ENCODE results near the gene TBC1D26.
A peak's percentile ranks its signal among the peaks of the same experiment; 100 is the strongest.
"Not testable (repeated sequence)": the region's sequence is repeated elsewhere in the genome, so short reads cannot be mapped to it uniquely, and the experiment has no call there.

TBC1D26 gene

DNA sequence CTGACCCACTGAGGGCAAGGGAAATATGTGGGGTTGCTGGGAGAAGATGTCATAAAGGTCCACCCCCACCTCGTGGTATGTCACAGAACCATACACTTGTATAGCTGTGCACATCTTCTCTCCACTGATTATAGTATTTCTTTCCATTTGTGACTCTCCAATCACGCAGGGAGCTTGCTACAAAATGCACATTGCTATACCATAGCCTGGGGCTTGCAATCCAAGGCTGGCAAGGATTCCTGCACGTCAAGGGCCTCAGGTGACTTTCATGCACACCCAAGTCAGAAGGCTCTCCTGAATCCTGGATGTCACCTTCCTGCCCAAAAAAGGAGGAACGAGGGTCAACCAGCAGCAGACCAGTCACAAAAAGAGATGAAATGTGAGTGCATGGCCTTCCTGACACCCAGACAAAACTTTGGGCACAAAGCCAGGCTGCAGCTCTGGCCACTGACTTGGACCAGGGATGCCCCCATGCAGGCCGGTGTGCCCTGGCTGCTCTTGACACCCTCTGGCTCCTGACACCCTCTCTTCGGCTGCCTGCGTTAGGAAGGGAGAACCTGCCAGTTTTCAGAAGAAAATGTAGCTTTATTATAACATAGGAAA, 12.1 kb downstream of the TBC1D26 start:
- DNase-seq, result no peak

DNA sequence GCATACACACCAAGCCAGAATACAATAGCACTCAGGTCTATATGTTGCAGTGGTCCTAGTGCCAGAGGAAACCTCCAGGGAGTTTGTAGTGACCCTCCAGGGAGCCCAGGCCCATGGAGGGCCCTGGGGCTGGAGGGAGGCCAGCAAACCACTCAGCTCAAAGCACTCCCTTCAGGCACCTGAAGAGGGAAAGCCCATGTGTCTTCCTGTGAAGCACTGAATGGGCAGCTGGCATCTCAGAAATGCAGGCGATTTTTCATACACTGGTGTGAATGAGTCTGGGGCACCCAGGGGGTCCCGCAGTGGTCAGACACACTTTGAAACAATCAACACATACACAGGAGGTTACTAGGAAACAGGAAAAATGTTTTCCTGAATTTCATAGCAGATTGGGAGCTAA, 12.8 kb downstream of the TBC1D26 start:
- DNase-seq, result peak; percentile 32

DNA sequence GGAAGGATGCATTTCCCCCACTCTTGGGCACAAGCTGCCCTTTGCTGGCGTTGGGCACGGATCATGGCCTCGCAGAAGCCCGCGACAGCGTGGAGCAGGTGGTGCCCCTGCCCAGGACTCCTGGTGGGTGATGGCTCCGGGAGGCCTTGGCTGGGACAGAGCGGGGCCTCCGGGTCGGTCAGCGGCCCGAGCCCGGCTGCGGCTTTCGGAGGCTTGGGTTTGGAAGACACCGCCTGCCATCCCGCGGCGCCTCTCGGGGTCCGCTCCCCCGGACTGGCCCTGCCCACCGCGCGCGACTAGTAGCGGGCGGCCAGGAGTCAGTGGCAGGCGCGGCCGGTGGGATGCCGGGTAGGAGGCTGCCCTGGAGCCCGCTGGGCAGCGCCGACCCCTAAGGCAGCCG, 17.3 kb downstream of the TBC1D26 start:
- DNase-seq, result not testable (repeated sequence)

DNA sequence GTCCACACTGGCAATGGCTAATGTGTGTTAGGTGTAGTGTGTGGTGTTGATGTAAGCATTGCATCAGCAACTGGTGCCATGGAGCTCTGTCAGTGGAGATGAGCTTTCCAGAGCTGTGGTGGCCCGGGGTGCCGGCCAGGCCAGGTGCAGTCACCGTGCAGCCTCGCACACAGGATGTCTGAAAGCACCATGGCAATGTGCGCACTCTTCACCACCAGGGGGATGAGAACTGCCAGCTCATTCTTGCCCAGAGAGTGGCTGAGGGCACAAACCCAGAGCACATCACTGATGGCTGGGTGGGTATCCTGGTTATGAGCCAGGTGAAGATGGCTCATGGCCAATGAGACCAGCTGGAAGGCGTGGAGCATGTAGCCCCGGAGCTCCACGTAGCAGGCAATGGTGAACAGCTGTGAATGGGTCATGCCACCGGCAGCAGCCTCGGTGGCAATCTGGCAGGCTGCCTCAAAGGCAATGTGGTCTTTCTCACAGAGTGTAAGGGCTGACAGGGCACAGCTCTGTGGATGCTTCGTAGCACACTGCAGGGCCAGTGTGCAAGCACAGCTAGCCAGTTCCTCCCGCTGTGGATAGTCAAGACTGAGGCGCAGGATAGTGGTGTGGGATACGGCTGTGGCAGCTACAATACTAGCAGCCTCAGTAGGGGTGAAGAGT, 36.9 kb downstream of the TBC1D26 start:
- not testable (repeated sequence) for DNase-seq

- DNase-seq, result not testable (repeated sequence)
These were observed 38.6 kb downstream of the TBC1D26 start for GRCh38 chr17:15770679-15771078.

DNA sequence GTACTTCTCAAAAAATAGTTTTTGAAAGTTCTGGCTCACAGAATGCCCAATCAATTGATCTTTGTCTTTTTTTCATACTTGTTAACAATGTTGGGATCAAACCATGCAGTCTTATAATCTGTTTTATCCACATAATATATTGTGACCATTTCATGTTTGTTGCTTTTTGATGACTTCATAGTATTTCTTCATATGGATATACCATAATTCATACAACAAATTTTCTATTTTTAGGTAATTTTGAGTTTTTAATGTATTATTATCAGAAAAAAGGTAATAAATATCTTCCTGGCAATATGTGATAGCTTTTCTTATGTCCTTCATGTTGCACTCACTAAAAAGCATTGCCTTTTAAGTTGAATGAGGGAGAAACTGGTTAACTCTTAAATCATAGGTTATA, 44.8 kb downstream of the TBC1D26 start:
- DNase-seq, result no peak

- no peak for DNase-seq
These were observed 45.2 kb downstream of the TBC1D26 start for GRCh38 chr17:15777297-15777696.

DNA sequence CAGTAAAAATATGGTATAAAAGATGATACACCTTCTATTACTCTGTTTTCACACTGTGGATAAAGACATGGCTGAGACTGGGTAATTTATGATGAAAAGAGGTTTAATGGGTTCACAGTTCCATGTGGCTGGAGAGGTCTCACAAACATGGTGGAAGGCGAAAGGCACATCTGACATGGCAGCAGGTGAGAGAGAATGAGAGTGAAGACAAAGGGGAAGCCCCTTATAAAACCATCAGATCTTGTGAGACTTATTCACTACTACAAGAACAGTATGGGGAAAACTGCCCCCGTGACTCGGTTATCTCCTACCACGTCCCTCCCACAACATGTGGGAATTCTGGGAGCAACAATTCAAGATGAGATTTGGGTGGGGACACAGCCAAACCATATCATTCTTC, 45.6 kb downstream of the TBC1D26 start:
- no peak for DNase-seq

- no peak for DNase-seq
These were observed 47.0 kb downstream of the TBC1D26 start for GRCh38 chr17:15779119-15779518.

DNA sequence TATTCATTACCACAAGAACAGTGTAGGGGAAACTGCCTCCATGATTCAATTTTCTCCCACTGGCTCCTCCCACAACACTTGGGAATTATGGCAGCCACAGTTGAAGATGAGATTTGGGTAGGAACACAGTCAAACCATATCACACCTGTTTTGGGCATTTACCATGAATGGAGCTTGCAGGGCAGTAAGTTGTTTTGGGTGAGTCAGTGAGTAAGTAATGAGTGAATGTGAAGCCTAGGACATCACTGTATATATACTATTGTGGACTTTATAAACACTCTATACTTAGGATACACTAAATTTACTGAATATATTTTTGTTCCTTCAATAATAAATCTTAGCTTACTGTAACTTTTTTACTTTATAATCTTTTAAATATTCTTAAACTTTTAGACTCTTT, 48.1 kb downstream of the TBC1D26 start:
- DNase-seq, result no peak

DNA sequence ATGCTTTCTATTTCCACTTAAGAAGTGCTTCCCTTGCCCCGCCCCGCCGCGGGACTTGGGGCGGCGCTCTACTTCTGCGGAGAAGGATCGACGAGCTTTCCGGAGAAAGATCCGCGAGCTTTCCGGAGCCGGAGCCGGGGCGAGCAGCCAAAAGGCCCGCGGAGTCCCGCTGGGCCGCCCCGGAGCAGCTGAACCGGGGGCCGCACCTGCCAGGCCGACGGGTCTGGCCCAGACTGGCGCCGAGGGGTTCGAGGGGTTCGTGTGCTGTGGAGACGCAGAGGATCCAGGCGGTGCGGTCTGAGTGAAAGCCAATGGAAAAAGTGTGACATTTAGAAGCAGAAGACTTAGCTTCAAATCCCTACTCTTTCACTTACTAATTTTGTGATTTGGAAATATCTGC, 50.8 kb downstream of the TBC1D26 start:
- DNase-seq, result peak; percentile 31

DNA sequence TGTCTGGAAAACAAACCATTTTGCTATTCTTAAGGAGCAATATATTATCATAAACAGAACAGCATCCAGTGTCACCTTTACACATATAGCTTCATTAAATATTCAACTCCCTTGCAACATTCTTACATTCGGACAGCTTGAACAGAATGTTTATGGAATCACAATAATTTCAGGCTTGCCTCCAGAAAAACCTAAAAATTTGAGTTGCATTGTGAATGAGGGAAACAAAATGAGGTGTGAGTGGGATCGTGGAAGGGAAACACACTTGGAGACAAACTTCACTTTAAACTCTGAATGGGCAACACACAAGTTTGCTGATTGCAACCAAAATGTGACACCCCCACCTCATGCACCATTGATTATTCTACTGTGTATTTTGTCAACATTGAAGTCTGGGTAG, 51.4 kb downstream of the TBC1D26 start:
- DNase-seq, result no peak

DNA sequence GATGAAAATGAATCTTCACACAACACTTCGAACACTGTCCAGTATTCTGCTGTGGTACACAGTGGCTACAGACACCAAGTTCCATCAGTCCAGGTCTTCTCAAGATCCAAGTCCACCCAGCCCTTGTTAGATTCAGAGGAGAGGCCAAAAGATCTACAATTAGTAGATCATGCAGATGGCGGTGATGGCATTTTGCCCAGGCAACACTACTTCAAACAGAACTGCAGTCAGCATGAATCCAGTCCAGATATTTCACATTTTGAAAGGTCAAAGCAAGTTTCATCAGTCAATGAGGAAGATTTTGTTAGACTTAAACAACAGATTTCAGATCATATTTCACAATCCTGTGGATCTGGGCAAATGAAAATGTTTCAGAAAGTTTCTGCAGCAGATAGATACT, 52.3 kb downstream of the TBC1D26 start:
- not testable (repeated sequence) for DNase-seq

DNA sequence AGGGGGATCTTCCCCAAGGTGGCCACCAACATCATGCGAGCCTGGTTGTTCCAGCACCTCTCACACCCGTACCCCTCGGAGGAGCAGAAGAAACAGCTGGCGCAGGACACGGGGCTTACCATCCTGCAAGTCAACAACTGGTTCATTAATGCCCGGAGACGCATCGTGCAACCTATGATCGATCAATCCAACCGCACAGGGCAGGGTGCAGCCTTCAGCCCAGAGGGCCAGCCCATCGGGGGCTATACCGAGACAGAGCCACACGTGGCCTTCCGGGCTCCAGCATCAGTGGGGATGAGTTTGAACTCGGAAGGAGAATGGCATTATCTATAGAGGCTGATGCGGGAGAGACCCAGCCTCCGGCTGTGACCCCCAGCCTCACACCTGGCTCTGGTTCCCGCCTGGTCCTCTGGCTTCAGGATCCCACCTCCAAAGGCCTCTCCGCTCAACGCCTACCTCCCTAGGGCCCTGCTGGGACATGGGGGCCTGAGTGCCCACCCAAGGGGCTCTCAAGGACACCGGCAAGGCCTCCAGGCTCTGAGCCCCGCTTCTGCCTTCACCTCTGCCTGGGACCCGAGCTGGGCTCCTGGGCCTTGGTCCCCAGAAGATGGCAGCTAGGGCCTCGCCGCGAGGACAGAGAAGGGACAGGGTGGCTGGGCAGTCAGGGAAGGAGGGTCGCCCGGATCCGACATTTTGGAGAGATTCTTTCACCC, 55.4 kb downstream of the TBC1D26 start:
- DNase-seq, result not testable (repeated sequence)

- DNase-seq, result not testable (repeated sequence)
These were observed 56.3 kb downstream of the TBC1D26 start for GRCh38 chr17:15788365-15788764.
